GM12801 (cell line): ENCODE data around the gene SELE.

Experiments used
- CTCF ChIP-seq: IDR thresholded peaks from one replicate; pipeline ENCODE4 v1.5.1; 2011; ENCODE audit warnings: control low read depth; ENCODE audit not compliant: insufficient read length; ENCODE audit errors: extremely low read depth

The SELE gene

GRCh38 chr1:169733924-169734323 lies at the start of gene SELE:
SELE (minus strand) TSS chr1:169734079; CDS start chr1:169733612, 467 bp downstream.
- TF ChIP-seq CTCF = no peak

DNA sequence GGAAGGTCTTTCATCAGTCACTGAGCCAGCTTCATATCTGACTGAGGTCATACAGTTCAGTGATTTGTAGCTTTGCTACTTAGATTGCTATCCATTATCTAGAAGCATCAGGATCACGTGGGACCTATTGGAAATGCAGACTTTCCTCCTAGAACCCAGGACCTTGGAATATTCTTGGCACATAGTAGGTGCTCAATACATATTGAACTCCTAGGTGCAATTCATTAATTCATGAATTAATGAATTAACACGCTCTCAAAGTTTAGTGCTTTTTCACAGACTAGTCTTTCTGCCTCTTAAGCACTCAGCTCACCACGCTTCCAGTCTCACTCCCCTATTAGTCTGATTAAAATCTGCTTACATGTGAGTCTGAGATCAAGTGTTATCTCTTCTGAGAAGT lies 48.7 kb upstream of the SELE start:
- no peak for TF ChIP-seq CTCF

DNA sequence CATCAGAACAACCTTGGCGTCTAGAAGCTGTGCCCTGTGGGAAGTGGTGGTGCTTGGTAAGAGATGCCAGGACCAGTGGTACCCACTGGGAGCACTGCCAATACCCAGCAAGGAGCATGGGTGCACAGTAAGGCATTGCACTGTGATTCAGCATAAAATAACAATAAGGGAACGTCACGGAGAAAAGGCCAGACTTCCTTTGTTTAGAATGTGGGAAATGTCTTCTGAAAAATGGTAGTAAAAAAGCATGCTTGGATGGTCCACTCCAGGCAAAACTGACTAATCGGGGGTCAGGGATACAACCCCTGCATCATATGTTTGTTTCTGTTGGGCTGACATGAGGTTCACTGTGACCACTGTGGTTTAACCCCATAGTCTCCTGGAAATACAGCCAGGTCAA lies 46.1 kb upstream of the SELE start:
- no peak for TF ChIP-seq CTCF

DNA sequence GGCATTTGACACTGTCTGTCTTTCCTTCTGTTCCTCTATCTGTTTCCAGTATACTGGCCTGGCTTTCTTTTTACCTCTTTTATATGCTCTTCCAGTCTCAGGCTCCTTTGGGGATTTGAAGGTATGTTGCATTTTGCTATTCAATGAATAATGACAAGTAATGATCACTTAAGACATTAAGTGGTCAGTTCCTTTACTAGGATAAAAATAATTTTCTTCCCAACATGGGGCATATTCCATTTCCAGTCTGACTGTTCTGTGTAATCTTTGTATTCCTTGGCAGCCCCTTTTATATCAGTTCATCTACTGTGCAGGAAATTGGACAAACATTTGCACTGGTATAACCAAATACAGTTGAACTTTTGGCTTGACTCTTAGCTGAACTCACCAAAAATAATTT lies 45.3 kb upstream of the SELE start:
- TF ChIP-seq CTCF = no peak

- TF ChIP-seq CTCF = no peak
Observed at GRCh38 chr1:169776440-169776839, 42.6 kb upstream of the SELE start.

DNA sequence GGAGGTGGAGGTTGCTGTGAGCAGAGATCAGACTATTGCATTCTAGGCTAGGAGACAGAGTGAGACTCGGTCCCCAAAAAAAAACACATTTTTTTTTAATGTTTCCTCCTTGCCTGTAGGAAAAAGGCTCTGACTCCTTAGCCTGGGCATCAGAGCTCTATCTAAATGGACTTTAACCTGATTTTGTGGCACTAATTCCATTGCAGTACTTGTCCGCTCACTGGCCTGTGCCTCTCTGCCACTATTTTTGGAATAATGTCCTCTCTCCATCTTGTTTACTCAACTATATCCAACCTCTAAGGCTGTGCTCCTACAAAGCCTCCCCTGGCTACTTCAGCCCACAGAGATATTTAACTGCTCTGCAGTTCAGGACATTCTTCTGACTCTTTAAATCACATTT lies 34.3 kb upstream of the SELE start:
- TF ChIP-seq CTCF = no peak

GRCh38 chr1:169765580-169766331 lies 31.9 kb upstream of the SELE start:
- TF ChIP-seq CTCF = no peak
